Astrocyte (in vitro differentiated cells and primary cell): ENCODE results near the gene SAE1.

ENCODE experiments used
- CTCF ChIP-seq: IDR thresholded peaks from 2 replicates; pipeline ENCODE4 v1.5.1; 2011; ENCODE audit warnings: low read depth, mild to moderate bottlenecking, inconsistent platforms, low read length, moderate library complexity; ENCODE audit not compliant: insufficient read depth
- EZH2 ChIP-seq: IDR thresholded peaks from 2 replicates; pipeline ENCODE4 v1.6.1; 2012; ENCODE audit warnings: mild to moderate bottlenecking, low read length, inconsistent platforms; ENCODE audit not compliant: insufficient read depth

- TF ChIP-seq CTCF (no peak), EZH2 (no peak)
Observed at GRCh38 chr19:47144630-47145029, 14.0 kb downstream of the SAE1 start.
